H9 (cell line): ENCODE measurements around the gene PPCDC. TPM values are rescaled to one million over a fixed set of nuclear protein-coding genes. Genes with fewer than 3 reads are reported as not detected.

Experiments used
- DNase-seq: peaks from one replicate; pipeline ENCODE4 v3.0.0-alpha.2; 2017
- H2AFZ ChIP-seq: one replicate; pipeline ENCODE4 v1.6.1; 2013; ENCODE audit warnings: mild to moderate bottlenecking, low read length, control low read depth, moderate library complexity
- H2AK5ac ChIP-seq: 2 replicates; pipeline ENCODE4 v1.6.1; 2013; ENCODE audit warnings: low read length, control low read depth, mixed read lengths; ENCODE audit not compliant: insufficient read length
- H2BK120ac ChIP-seq: one replicate; pipeline ENCODE4 v1.6.1; 2013; ENCODE audit warnings: low read depth, mild to moderate bottlenecking, low read length, control low read depth, inconsistent platforms; ENCODE audit not compliant: poor library complexity, severe bottlenecking
- H2BK12ac ChIP-seq: 2 replicates; pipeline ENCODE4 v1.6.1; 2013; ENCODE audit warnings: low read length, control low read depth, mixed read lengths, low read depth; ENCODE audit not compliant: insufficient read length
- H2BK15ac ChIP-seq: 2 replicates; pipeline ENCODE4 v1.6.1; 2013; ENCODE audit warnings: low read depth, low read length, control low read depth
- H2BK20ac ChIP-seq: one replicate; pipeline ENCODE4 v1.6.1; 2013; ENCODE audit warnings: low read depth, mild to moderate bottlenecking, low read length, control low read depth, inconsistent platforms; ENCODE audit not compliant: poor library complexity, severe bottlenecking
- H2BK5ac ChIP-seq: 2 replicates; pipeline ENCODE4 v1.6.1; 2013; ENCODE audit warnings: low read length, control low read depth, mixed read lengths; ENCODE audit not compliant: insufficient read length
- H3K14ac ChIP-seq: 2 replicates; pipeline ENCODE4 v1.6.1; 2013; ENCODE audit warnings: low read length, control low read depth; ENCODE audit not compliant: insufficient read depth
- H3K18ac ChIP-seq: 2 replicates; pipeline ENCODE4 v1.6.1; 2013; ENCODE audit warnings: low read depth, mild to moderate bottlenecking, mixed read lengths, low read length, control low read depth; ENCODE audit not compliant: insufficient read length
- H3K23ac ChIP-seq: 2 replicates; pipeline ENCODE4 v1.6.1; 2013; ENCODE audit warnings: low read length, control low read depth, mixed read lengths, low read depth; ENCODE audit not compliant: insufficient read length
- H3K23me2 ChIP-seq: 2 replicates; pipeline ENCODE4 v1.6.1; 2013; ENCODE audit warnings: low read depth, mild to moderate bottlenecking, mixed read lengths, low read length, control low read depth; ENCODE audit not compliant: insufficient read length, poor library complexity, severe bottlenecking
- H3K27ac ChIP-seq: 2 replicates; pipeline ENCODE4 v1.5.1; 2013; ENCODE audit warnings: low read length, control low read depth, mixed read lengths, low read depth; ENCODE audit not compliant: insufficient read length
- H3K27me3 ChIP-seq: 2 replicates; pipeline ENCODE4 v1.6.1; 2013; ENCODE audit warnings: low read length, control low read depth, inconsistent platforms; ENCODE audit not compliant: insufficient read depth
- H3K4ac ChIP-seq: 2 replicates; pipeline ENCODE4 v1.6.1; 2013; ENCODE audit warnings: low read depth, mild to moderate bottlenecking, control low read depth, inconsistent platforms, low read length, moderate library complexity
- H3K4me1 ChIP-seq: 2 replicates; pipeline ENCODE4 v1.6.1; 2013; ENCODE audit warnings: low read length, control low read depth, inconsistent platforms; ENCODE audit not compliant: insufficient read depth
- H3K4me2 ChIP-seq: 2 replicates; pipeline ENCODE4 v1.6.1; 2013; ENCODE audit warnings: low read length, control low read depth, mixed read lengths; ENCODE audit not compliant: insufficient read length, insufficient read depth
- H3K56ac ChIP-seq: 2 replicates; pipeline ENCODE4 v1.6.1; 2013; ENCODE audit warnings: low read depth, mild to moderate bottlenecking, mixed read lengths, low read length, control low read depth; ENCODE audit not compliant: insufficient read length
- H3K79me1 ChIP-seq: 2 replicates; pipeline ENCODE4 v1.6.1; 2013; ENCODE audit warnings: low read depth, mild to moderate bottlenecking, moderate library complexity, low read length, control low read depth, inconsistent platforms; ENCODE audit not compliant: insufficient read depth, poor library complexity, severe bottlenecking
- H3K79me2 ChIP-seq: 2 replicates; pipeline ENCODE4 v1.6.1; 2013; ENCODE audit warnings: low read length, control low read depth, inconsistent platforms; ENCODE audit not compliant: insufficient read depth
- H3K9ac ChIP-seq: 2 replicates; pipeline ENCODE4 v1.6.1; 2013; ENCODE audit warnings: low read length, control low read depth, mixed read lengths; ENCODE audit not compliant: insufficient read length; ENCODE audit errors: extremely low read depth
- H3K9me3 ChIP-seq: one replicate; pipeline ENCODE4 v1.6.1; 2013; ENCODE audit warnings: low read depth, low read length, inconsistent platforms; ENCODE audit not compliant: control insufficient read depth
- H3T11ph ChIP-seq: one replicate; pipeline ENCODE4 v1.6.1; 2013; ENCODE audit warnings: mild to moderate bottlenecking, low read length, control low read depth, inconsistent platforms
- H4K20me1 ChIP-seq: one replicate; pipeline ENCODE4 v1.6.1; 2013; ENCODE audit not compliant: control insufficient read depth, insufficient read length, insufficient read depth
- H4K5ac ChIP-seq: 2 replicates; pipeline ENCODE4 v1.6.1; 2013; ENCODE audit warnings: low read depth, mild to moderate bottlenecking, mixed read lengths, low read length, control low read depth; ENCODE audit not compliant: insufficient read length
- H4K8ac ChIP-seq: replicated peaks from 2 replicates; pipeline ENCODE4 v1.6.1; 2013; ENCODE audit warnings: low read length, control low read depth, mixed read lengths, low read depth; ENCODE audit not compliant: insufficient read length
- H4K91ac ChIP-seq: 2 replicates; pipeline ENCODE4 v1.6.1; 2013; ENCODE audit warnings: low read depth, mild to moderate bottlenecking, moderate library complexity, mixed read lengths, low read length, control low read depth; ENCODE audit not compliant: insufficient read length
- H3K27ac Mint-ChIP-seq, 3 experiments: 2 replicates in 2 of 3; 3 replicates in 1 of 3; pipeline ENCODE4 v1.8.0; 2020 to 2021; ENCODE audit warnings: mixed read lengths in 3 of 3, mild to moderate bottlenecking in 1 of 3, moderate library complexity in 1 of 3
- H3K27me3 Mint-ChIP-seq: 2 replicates; pipeline ENCODE4 v1.8.0; 2021; ENCODE audit warnings: low read depth, mild to moderate bottlenecking, moderate library complexity, mixed read lengths
- H3K36me3 Mint-ChIP-seq, 3 experiments: 2 replicates in 2 of 3; 3 replicates in 1 of 3; pipeline ENCODE4 v1.8.0; 2020 to 2021; ENCODE audit warnings: low read depth in 3 of 3, mixed read lengths in 3 of 3; ENCODE audit not compliant: insufficient read depth in 1 of 3
- H3K4me1 Mint-ChIP-seq, 2 experiments: 2 replicates each; pipeline ENCODE4 v1.8.0; 2020; ENCODE audit warnings: mixed read lengths in 2 of 2
- H3K4me3 Mint-ChIP-seq, 2 experiments: 2 replicates in 1 of 2; 3 replicates in 1 of 2; pipeline ENCODE4 v1.8.0; 2020 to 2021; ENCODE audit warnings: mild to moderate bottlenecking in 2 of 2, mixed read lengths in 2 of 2, moderate library complexity in 1 of 2
- H3K9me3 Mint-ChIP-seq, 2 experiments: 2 replicates in 1 of 2; 3 replicates in 1 of 2; pipeline ENCODE4 v1.8.0; 2020; ENCODE audit warnings: mild to moderate bottlenecking in 2 of 2, mixed read lengths in 2 of 2, moderate library complexity in 1 of 2
- CTCF ChIP-seq: fragments of 200-600 bp; sonication (generic); conservative IDR thresholded peaks from 3 replicates; pipeline ENCODE4 v1.8.0; 2021; ENCODE audit warnings: antibody characterized with exemption, mild to moderate bottlenecking
- WGBS: extraction: QIAGEN DNeasy Blood & Tissue Kit; methylation state at CpG from one replicate; pipeline ENCODE4 v1.1.7; 2013; ENCODE audit warnings: missing lambda C conversion rate, low lambda C conversion rate, mixed read lengths; ENCODE audit not compliant: insufficient read length; ENCODE audit errors: extremely low coverage; 5-methylcytosine and 5-hydroxymethylcytosine counted together
- total RNA-seq: library from RNA; stranded (reverse); gene quantifications from 2 replicates; pipeline ENCODE4 v1.2.1, GENCODE V29; 2021

Gene PPCDC
- total RNA-seq, 1 experiment from 2014 or later: 17.6 TPM

- Histone ChIP-seq H3K27me3 (no peaks in the 10 kb centered on the region), H3K9me3 (no peaks in the 10 kb centered on the region), H3K79me1 (peaks cover 2% of the 10 kb centered on the region), H3K9ac (no peak overlapping the region), H4K5ac (no peak overlapping the region), H4K20me1 (no peaks in the 10 kb centered on the region), H3T11ph (no peak overlapping the region), H3K4ac (no peak overlapping the region), H3K4me1 (no peaks in the 10 kb centered on the region), H3K79me2 (no peaks in the 10 kb centered on the region), H2BK5ac (no peak overlapping the region), H2BK20ac (no peak overlapping the region), H3K4me2 (peak overlapping the region; percentile 39), H2AFZ (no peak overlapping the region), H4K91ac (no peak overlapping the region), H3K23ac (no peak overlapping the region), H3K14ac (no peak overlapping the region), H3K27ac (no peak overlapping the region), H3K23me2 (peaks cover 8% of the 10 kb centered on the region), H2BK12ac (no peak overlapping the region), H2BK15ac (no peak overlapping the region), H3K56ac (no peak overlapping the region), H3K18ac (no peak overlapping the region), H2BK120ac (no peak overlapping the region), H2AK5ac (no peak overlapping the region), H4K8ac (no peak overlapping the region)
- Mint-ChIP-seq H3K36me3 (peaks cover 8 to 16% (median 14%) of the 10 kb centered on the region in 3 experiments; a peak in 6 of 7 replicates), H3K27ac (no peak overlapping the region), H3K9me3 (peaks cover 2 to 4% of the 10 kb centered on the region in 2 experiments; a peak in 3 of 5 replicates), H3K4me1 (peaks cover 13 to 16% of the 10 kb centered on the region in 2 experiments), H3K4me3 (peak overlapping the region; percentile 84 to 92), H3K27me3 (peaks cover 35% of the 10 kb centered on the region)
- DNase-seq: no peak
- no peak for TF ChIP-seq CTCF
- no CpG with 5 or more reads among the region's 5 CpGs for WGBS
Observed at GRCh38 chr15:74994685-74995084, 28.7 kb upstream of the PPCDC start.
